DMS79 treated with DMSO at 0.1 percent for 48 hours (cell line): Measurements from ENCODE around the gene ATF6.
A peak's percentile ranks its signal among the peaks of the same experiment; 100 is the strongest.

Experiments used
- DNase-seq: peaks from one replicate; lab custom pipeline; 2025; lab: John Stamatoyannopoulos, UW

ATF6 gene

DNA sequence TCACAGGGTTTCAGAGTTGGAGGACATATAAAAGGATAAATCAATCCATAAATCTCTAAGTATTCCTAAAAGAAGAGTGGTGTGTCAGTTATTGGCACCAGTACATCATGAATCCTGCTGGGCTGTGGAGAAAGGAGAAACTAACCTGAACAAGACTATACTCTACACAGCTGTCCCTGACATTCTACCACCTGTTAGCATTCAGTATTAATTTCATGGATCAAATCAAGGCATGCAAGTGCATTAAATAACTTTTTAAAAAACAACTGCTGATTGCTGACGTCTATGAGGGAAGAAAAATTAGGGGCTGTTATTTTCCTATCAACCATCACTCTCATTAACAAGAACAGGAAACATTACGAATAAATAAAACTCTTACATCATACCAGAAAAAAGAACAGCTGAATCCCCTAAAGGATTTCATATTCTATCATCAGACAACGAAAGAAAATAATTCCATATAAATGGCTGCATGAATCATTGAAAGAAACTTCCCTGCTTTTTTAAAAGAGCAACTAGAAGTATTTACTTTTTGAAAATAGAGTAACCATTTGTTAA, 121.7 kb downstream of the ATF6 start:
- DNase-seq: no peak

DNA sequence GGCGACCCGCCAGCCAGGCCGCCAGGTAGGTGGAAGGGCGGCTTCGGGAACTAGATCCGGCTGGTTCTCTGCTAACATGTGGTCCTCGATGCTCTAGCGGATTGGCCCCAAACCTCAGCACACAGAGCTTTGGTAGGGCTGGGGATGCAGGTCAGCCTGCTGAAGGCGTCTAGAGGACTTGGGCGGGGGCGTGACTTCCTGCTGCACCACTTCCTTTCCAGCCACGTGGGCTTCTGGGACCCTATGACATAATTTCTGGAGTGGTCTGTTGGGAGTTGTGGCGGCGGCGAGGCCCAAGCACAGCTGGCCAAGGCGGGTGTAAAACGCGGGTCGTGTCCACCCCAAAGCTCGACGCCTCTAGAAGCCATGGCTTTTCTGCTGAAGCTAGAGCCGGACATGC, 124.5 kb downstream of the ATF6 start:
- DNase-seq: no peak

DNA sequence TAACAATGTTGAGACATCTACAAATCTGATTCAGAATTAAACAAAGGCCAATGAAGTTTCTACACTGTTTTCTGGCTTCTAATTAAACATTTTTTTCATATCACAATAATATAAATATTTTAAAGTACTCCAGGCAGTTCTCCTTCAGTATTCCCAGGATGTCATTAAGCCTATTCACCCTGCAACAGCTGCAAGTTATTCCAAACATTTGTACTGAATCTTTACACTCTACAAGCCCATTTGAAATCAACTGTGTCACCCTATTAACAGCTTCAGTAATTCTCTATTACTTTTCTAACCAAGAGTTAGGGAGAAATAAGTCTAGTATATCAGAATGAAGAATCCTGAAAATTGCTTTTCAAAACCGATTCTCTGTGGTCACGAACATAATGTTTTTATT, 133.0 kb downstream of the ATF6 start:
- no peak for DNase-seq

DNA sequence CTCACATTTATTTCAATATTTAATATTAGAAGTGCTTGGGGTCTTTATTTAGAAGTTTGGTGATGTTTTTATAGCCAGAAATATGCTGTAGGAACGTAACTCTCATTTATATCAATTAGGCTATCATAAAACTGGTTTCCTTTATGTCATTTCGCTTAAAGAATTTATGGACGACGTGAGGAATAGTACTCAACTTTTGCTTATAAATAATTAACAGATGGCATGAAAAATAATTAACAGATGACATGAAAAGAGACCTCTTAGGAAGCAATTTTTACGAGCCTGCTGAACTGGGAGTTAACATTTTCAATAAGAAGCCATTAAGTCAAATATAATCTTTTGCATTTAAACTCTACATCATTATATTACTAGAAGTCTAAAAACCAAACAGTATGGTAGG, 134.0 kb downstream of the ATF6 start:
- DNase-seq: no peak

DNA sequence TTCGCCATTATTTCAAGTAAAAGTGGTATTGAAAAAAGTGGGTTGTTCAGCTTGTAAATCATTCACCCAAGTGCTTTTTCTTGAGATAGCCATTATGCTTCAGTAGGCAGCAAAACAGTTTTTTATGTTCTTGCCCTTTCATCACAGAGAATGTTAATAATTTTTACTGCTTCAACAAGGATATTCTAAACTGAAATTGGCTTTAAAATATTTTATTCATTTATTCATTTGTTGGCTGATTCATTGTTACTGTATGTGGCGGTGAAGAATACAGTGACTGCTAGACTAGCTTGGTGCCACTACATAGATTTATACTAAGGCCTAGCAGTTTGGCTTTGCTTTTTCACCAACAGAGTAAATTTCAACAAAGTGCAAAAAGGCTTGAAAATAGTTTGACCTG, 136.1 kb downstream of the ATF6 start:
- no peak for DNase-seq

DNA sequence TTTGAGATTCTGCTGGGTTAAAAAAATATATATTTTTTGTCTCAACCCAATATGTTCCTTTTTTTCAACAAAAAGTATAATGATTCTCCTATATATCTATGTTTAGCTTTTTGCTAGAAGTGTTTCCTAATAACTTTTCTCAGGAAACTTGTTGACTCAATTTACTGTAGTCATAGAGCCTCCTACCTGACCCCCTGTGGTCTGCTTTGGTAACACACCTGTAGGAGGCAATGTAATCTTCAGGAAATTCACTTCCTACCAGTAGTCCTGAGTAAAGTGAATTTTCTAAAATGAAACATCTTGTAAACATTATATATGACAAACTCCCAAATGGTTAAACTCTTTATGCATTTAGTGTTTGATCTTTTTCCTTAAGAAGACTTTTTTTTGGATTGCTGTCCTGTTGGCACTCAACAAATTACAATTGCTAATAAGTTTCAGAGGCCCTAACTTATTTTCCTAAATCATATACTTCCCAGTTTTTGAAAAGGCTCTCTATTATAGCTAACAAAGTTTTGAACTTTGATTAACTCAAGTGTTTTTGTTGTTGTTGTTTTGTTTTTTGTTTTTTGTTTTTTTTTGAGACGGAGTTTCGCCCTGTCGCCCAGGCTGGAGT, 139.3 kb downstream of the ATF6 start:
- no peak for DNase-seq

DNA sequence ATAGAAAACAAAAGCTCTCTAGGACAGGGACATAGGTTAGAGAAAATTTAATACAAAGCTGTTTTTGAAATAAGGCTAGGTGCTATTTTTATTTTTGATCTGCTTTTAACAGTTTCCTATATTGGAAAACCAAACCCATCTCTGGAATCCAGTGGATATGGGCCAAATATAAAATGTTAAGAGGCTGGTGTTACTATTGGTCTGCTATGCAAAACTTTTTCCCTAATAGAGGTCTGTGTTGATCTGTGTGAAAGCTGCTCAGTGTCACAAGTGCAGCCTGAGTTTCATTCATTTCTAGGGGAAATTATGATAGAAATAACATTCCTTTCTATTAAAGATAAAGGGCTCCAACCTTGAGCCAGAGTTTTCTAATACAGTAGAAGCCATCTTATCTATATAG, 141.1 kb downstream of the ATF6 start:
- no peak for DNase-seq

DNA sequence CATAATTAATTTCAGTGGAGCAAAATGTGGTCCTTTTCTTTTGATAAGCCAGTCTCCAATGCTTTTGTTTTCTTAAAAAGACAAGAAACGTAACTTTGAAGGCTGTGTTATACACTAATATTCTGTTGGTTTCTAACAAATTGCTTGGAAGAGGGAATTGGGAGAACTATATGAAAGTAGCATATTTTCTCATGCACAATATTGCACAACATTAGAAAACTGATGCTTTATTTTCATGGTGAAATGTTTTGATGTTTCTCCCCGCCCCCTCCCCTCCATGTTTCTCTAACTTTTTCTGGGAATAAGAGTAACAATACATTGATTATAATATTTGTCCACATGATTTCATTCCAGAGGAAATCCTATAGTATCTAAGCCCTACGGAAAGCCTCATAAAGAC, 142.1 kb downstream of the ATF6 start:
- DNase-seq: no peak

DNA sequence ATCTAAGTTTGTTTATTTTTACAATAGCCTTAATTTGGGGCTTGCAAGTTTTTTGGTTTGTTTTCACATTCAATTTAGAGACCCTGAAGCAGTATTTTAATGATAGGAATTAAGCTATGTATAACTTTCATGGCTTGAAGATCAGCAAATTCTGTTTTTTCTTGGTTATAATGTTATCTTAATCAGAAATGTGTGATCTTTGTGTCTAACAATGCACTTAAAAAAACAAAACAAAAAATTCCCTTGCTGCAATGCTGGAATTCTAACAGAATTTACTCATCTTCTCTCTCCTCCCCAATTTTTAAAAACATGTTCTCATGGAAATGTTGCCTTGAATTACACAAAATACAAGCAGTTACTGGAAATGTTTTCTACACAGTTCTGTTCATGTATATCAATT, 144.5 kb downstream of the ATF6 start:
- DNase-seq: no peak

DNA sequence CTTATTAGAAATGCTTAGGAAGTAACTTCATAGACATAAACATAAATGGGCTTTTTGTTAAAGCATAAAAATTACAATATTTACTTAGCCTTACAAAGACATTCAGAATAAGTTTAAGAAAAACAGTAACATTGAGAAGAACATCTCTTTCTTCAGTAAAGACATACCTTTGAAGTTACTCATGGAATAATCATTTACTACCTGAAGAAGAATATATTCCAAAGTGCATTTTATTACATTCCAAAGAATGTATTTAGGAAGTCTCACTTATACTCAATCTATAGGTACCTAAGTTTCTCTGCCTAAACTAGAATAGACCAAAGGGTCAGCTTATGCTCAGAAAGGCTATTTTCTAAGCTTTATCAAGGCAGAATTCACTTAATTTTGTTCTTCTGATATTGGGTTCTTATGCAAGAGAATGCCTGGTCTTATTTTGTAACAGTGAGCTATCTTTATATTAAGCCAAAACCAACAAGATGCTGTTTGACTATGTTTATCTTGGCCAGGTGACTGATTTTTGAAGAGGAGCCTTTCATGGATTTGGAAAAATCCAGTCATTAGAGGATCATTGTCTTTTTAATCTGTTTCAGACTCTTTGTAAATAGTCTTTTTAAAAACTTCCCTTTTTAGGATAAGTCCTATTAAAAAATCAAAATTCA, 147.5 kb downstream of the ATF6 start:
- DNase-seq: no peak

DNA sequence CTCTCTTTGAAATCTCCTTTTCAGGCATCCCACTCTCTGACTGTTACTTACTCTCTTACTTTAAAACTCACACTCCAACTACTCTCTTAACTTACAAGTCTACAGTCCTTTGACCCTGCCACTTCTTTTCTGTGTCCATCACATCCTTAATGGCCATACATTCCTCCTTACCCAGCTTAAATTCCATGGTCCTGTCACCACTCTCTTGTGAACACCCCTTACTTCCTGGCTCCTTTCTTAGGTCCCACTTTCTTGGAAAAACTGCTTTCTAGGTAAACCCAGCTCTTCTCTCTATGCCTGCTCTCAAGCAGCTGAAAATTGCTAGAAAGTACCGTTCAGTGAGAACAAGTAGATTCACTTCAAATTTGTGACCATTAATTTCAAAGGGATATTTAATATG, 148.5 kb downstream of the ATF6 start:
- DNase-seq: no peak

DNA sequence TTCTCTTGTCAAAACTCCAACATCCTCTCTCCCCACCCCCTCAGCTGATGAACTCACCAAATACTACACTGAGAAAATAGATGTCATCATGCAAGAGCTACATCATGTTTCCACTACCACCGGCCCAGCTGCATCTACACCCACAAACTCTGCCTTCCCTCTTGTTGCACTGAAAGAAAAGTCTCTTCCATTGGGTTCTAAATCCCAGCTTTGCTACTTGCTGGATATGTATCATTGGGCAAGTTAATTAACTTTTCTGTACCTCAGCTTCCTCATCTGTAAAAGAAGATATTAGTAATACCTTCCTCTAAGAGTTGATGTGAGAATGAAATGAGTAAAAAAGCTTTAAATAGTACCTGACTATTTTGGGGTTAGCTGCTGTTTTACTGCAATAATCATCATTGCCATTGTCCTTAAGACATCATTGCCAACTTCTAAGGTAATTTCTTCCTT, 149.0 kb downstream of the ATF6 start:
- DNase-seq: no peak

DNA sequence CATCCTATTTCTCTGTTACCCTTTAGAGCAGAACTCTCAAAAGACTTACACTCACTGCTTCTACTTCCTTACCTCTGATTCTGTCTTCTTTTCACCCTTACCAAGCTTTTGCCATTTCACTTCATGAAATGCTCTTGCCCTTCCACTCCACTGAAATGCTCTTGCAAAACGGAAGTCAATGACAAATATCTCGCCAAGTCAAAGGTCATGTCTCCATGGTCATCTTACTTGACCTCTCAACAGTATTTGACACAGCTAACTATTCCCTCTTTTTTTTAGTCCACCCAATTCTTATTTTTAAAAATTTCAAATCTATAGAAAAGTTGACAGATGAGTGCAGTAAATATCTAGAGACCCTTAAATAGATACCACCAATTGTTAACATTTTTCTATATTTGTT, 149.9 kb downstream of the ATF6 start:
- DNase-seq: no peak

DNA sequence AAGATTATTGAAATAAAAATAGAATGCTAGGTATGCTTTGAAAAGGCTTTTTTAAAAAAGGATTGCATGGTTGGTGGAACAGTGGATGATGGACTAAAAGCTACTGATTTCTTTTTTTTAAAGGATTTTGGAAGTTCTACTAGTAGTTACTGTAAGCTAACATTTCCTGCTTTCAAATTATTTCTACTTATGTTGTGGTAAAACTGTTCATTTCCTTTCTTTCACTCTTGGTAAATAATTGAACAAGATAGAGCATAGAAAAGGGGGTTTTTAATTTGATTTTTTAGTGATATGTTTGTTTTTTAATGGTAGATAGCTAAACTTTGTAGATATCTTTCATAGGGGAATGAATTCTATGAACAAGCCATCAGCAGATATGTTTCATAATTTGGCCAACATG, 153.1 kb downstream of the ATF6 start:
- no peak for DNase-seq

DNA sequence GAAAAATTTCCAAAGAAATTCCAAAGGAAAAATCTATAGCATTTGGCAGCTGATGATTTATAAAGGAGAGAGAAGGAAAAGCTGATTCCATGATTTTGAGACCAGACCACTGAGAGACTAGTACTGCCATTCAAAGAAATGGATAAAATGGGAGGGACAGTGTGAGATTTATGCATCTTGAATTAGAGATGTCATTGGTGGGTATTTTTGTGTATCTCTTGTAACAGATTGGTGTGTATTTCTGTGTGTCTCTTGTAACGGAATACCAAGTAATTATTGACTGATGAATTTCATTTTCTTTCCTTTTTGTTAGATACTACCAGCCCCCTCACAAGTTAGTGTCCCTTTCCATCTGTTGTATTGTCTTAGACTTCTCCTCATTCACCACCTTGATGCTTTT, 155.4 kb downstream of the ATF6 start:
- DNase-seq: no peak

DNA sequence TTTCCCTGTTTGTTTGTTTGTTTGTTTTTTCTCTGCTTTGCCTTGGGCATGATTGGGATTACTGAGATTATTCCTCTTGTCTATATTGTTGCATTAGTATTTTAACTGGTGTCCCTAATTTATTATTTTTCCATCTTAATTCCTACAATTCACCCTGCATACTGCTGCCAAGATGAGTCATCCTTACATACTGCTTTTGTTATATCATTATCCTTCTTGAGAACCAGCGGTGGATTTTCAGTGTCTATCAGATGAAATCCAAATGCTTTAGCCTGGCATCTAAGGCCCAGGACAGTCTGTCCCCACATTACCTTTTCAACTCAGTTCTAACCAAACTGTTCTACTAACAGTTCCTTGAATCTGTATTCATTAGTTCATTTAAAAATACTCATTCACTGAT, 155.9 kb downstream of the ATF6 start:
- DNase-seq: no peak

DNA sequence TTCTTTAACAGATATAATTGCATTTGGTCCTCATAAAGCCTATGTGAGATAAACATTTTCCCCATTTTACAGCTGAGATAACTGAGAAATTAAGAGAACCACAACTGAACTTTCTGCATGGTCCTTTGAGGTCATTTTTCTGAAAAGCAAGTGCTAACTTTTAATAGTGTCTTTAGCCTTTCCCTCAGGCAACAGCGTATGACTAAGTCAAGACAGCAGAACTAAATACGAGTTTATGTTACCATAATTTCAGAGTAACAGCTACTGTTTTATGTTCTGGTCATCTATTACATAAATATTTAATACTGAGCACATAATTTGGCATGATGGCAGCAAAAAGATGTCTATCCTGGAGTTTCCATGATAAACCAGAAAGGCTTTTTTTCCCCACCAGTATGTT, 161.9 kb downstream of the ATF6 start:
- DNase-seq: no peak

DNA sequence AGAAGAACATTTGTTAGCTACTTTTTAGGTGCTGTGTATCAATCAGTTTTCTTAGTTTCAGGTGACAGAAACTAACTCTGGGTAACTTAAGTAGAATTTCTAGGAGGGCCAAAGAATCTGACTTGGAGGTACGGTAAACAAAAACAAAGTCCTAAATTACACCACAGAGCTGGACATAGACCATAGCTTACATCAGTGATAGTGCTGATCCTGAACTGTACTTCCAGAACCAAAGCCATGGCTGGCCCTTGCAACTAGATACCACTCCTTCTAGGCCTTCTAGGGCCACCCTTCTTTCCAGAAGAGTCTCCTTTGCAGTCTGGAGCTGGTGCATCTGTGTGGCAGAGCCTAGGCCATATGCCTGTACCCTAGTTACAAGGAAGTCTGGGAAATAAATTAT, 163.0 kb downstream of the ATF6 start:
- no peak for DNase-seq

DNA sequence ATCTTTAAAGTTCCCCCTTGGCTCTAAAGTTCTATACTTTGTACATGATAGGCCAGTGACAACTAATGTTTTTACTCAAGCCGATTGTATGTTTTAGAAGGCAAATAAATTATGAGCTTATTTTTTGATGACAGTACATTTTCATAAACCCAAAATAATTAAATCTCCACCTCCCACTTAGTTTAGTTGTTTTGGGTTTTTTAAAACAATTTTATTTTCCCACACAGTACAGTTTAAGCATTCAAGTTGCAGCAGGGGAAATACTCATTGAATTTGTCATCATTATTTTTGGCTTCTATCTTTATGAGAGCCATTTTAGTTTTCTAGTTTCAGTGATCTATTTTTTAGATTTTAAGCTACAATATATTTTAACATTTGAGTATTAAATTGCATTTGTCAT, 163.9 kb downstream of the ATF6 start:
- DNase-seq: no peak

DNA sequence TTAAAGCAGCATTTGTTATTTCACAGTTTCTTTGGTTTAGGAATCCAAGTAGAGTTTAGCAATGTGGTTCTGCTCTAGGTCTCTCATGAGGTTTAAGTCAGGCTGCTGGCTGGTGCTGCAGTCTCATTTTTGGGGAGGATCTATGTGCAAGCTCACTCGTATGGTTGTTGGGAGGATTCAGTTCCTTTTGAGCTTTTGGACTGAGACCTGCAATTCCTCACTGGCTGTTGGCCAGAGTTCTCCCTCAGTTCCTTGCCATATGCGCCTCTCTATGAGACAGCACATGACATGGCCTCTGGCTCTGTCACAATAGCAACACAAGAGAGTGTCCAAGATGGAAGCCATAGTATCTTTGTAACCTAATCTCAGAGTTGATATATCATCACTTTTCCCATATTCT, 166.5 kb downstream of the ATF6 start:
- DNase-seq: no peak

DNA sequence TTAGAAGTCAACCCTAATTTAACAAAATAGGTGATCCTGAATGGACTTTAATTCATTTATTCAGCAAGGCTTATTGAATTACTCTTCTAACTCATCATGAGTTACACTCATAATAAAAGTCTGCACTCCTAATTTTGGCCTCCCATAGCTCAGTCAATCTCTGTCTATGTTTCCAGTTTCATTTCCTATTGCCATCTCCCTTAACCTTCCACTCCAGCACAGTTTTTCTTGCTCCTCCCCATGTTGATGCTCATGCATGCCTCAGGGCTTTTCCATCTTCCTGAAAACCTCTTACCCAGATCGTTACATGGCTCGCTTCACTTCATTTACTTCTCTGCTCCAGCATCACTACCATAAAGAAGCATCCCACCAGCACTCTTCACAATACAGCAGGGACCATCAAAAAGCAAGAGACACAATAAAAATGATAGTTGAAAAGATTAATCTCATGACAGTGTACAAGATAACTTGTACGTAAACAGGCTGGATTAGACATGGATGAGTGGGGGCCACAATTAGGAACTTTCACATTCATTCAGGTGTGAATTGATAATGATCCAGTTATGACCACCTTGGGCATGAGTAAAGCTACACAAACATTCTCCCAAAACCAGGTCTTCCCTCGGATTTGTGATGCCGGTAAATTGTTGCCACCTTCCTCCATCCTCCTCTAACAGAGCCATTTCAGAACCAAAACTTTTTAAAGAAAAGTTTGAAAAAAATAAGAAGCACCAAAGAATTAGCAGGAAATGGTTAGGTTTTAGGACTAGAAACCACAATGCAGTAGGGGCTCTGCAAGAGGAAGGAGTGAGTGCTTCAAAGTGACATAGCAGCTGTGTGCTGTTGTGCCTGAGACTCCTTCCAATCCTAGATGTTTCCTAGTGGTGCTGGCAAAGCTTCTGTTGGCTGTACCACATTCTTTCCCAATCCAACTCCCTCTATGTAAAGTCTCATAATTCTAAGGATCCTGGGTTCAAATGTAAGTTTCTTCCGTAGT, 167.8 kb downstream of the ATF6 start:
- peak; percentile 94 for DNase-seq

DNA sequence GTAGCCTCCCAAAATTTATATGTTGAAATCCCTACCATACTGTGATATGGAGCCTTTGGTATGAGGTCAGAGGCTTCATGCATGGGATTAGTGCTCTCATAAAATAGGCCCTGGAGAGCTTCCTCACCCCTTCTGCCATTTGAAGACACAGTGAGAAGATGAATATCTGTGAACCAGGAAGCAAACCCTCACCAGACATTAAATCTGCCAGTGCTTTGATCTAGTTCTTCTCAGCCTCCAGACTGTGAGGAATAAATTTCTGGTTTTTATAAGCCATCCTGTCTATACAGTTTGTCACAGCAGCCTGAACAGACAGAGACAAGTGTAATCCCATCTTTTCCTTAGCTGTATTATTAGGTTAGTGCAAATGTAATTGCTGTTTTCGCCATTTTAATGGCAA, 169.1 kb downstream of the ATF6 start:
- DNase-seq: no peak

DNA sequence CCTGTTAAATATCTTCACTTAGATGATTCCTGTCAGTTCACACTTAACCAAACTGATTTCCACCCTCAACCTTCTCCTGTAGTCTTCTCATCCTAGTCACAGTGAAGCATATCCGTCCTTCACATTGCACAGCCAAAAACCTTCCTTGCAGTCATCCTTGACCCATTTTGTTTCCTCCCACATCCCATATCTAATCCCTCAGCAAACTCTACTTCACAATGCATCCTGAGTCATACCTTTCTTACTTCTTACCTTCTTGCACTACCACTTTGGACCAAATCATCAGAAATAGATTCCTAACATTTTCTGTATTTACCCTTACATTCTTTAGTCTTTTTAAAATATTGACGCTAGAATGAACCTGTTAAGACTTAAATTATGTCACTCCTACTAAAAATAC, 170.7 kb downstream of the ATF6 start:
- no peak for DNase-seq
